Measurements from ENCODE around the gene TMEM131.

Gene TMEM131

GRCh38 chr2:97911206-97911921, 84.4 kb downstream of the TMEM131 start:
- no peak for TF ChIP-seq CTCF (IDR thresholded peaks at IDR 0.05; ENCODE audit: low read depth, low read length)
- no peak overlapping the region for H3K4me3 ChIP-seq (ENCODE audit: low read depth, low read length)
- in situ Hi-C loops (cut with HindIII; ENCODE audit: low sequenced_read_pairs), result no loop called here
- peak; percentile 11 for DNase-seq (ENCODE audit: low read depth, low spot score)

- no peak for DNase-seq (ENCODE audit: low read depth, low spot score)
- H3K4me3 ChIP-seq (ENCODE audit: low read depth, low read length), result no peak overlapping the region
- no peak for TF ChIP-seq CTCF (IDR thresholded peaks at IDR 0.05; ENCODE audit: low read depth, low read length)
- in situ Hi-C loops (cut with HindIII; ENCODE audit: low sequenced_read_pairs), result no loop called here
Measured at GRCh38 chr2:97910403-97911205, 85.1 kb downstream of the TMEM131 start.

GRCh38 chr2:97908208-97908676, 87.5 kb downstream of the TMEM131 start:
- in situ Hi-C loops (cut with HindIII; ENCODE audit: low sequenced_read_pairs), result no loop called here
- H3K4me3 ChIP-seq (ENCODE audit: low read depth, low read length), result no peak overlapping the region
- no peak for TF ChIP-seq CTCF (IDR thresholded peaks at IDR 0.05; ENCODE audit: low read depth, low read length)
- no peak for DNase-seq (ENCODE audit: low read depth, low spot score)

- TF ChIP-seq CTCF (IDR thresholded peaks at IDR 0.05; ENCODE audit: low read depth, low read length), result no peak
- no peak for DNase-seq (ENCODE audit: low read depth, low spot score)
- H3K4me3 ChIP-seq (ENCODE audit: low read depth, low read length), result no peak overlapping the region
- in situ Hi-C loops (cut with HindIII; ENCODE audit: low sequenced_read_pairs), result no loop called here
Measured at GRCh38 chr2:97907369-97908100, 88.2 kb downstream of the TMEM131 start.

- in situ Hi-C loops (cut with HindIII; ENCODE audit: low sequenced_read_pairs), result no loop called here
- no peak for TF ChIP-seq CTCF (IDR thresholded peaks at IDR 0.05; ENCODE audit: low read depth, low read length)
Measured at GRCh38 chr2:97906307-97906706, 89.4 kb downstream of the TMEM131 start.

GRCh38 chr2:97905294-97905693, 90.5 kb downstream of the TMEM131 start:
- in situ Hi-C loops (cut with HindIII; ENCODE audit: low sequenced_read_pairs), result no loop called here
- TF ChIP-seq CTCF (IDR thresholded peaks at IDR 0.05; ENCODE audit: low read depth, low read length), result no peak
- H3K4me3 ChIP-seq (ENCODE audit: low read depth, low read length), result no peak overlapping the region
- no peak for DNase-seq (ENCODE audit: low read depth, low spot score)

More at GRCh38 chr2:97906307-97906706, 89.4 kb downstream of the TMEM131 start:
- DNase-seq (ENCODE audit: low read depth, low spot score), result no peak
- H3K4me3 ChIP-seq (ENCODE audit: low read depth, low read length), result no peak overlapping the region

All from astrocyte of the spinal cord (primary cell).